K562 (cell line): ENCODE results near the gene MAPRE2. TPM values are rescaled to one million over a fixed set of nuclear protein-coding genes. Genes with fewer than 3 reads are reported as not detected.

Experiments
- ASH1L ChIP-seq: fragments of 450-650 bp; IDR thresholded peaks from 2 replicates; pipeline ENCODE4 v1.6.1; 2018; ENCODE audit warnings: borderline replicate concordance, mild to moderate bottlenecking, low read depth; ENCODE audit not compliant: partially characterized antibody
- BRCA1 ChIP-seq, 2 experiments: fragments of 450-650 bp in 1 of 2; sonication (generic) in 1 of 2; formaldehyde crosslinking in 1 of 2; IDR thresholded peaks; 2 replicates each; pipeline versions ENCODE4 v1.5.0 to v1.6.1; 2017 to 2020; ENCODE audit warnings: mild to moderate bottlenecking in 1 of 2, missing genetic modification reagents in 1 of 2
- CREB1 ChIP-seq, 2 experiments: sonication (generic) in 1 of 2; formaldehyde crosslinking in 1 of 2; IDR thresholded peaks; 2 replicates each; pipeline versions ENCODE4 v1.6.1 to v1.8.0; 2012 to 2022; ENCODE audit warnings: inconsistent platforms in 1 of 2, mild to moderate bottlenecking in 1 of 2, missing genetic modification reagents in 1 of 2, moderate library complexity in 1 of 2
- CSDE1 ChIP-seq, 2 experiments: fragments of 450-650 bp; IDR thresholded peaks; 2 replicates each; pipeline ENCODE4 v1.6.1; 2016; ENCODE audit warnings: mild to moderate bottlenecking in 1 of 2
- CTBP1 ChIP-seq: fragments of 450-650 bp; IDR thresholded peaks from 2 replicates; pipeline ENCODE4 v1.6.1; 2016; ENCODE audit warnings: borderline replicate concordance
- GABPB1 ChIP-seq: sonication (generic); formaldehyde crosslinking; IDR thresholded peaks from 2 replicates; pipeline ENCODE4 v1.8.0; 2022; ENCODE audit warnings: mild to moderate bottlenecking, missing genetic modification reagents
- GABPB2 ChIP-seq: fragments of 250-450 bp; sonication (Bioruptor Pico); conservative IDR thresholded peaks from 2 replicates; pipeline ENCODE4 v1.5.1; 2021; ENCODE audit warnings: mild to moderate bottlenecking
- HCFC1 ChIP-seq: IDR thresholded peaks from 2 replicates; pipeline ENCODE4 v1.6.1; 2012; ENCODE audit warnings: low read depth, low read length, improper control_type of control experiment
- NR2C1 ChIP-seq, 2 experiments: fragments of 450-650 bp; IDR thresholded peaks; 2 replicates each; pipeline ENCODE4 v1.6.1; 2017; ENCODE audit warnings: mild to moderate bottlenecking in 2 of 2, antibody characterized with exemption in 1 of 2, inconsistent platforms in 1 of 2, missing compliant biosample characterization in 1 of 2, missing genetic modification characterization in 1 of 2
- NR4A1 ChIP-seq, 2 experiments: fragments of 250-450 bp in 1 of 2; fragments of 450-650 bp in 1 of 2; sonication (Bioruptor Pico) in 1 of 2; IDR thresholded peaks; 2 replicates each; pipeline versions ENCODE4 v1.4.0 to v1.6.1; 2016 to 2020; ENCODE audit warnings: mild to moderate bottlenecking in 2 of 2, missing compliant biosample characterization in 1 of 2, missing genetic modification characterization in 1 of 2, moderate library complexity in 1 of 2
- TCF3 ChIP-seq: sonication (generic); formaldehyde crosslinking; IDR thresholded peaks from 2 replicates; pipeline ENCODE4 v1.4.0; 2020; ENCODE audit warnings: mild to moderate bottlenecking, missing genetic modification reagents
- ZKSCAN8 ChIP-seq: fragments of 200-800 bp; sonication (Bioruptor generic); IDR thresholded peaks from 2 replicates; pipeline ENCODE4 v1.6.1; 2016; ENCODE audit warnings: missing genetic modification characterization, missing compliant biosample characterization
- ZNF174 ChIP-seq: fragments of 250-450 bp; sonication (Bioruptor Pico); IDR thresholded peaks from 2 replicates; pipeline ENCODE4 v1.4.0; 2020; ENCODE audit warnings: mild to moderate bottlenecking
- ZNF436 ChIP-seq: fragments of 250-450, 450-650 bp; sonication (Bioruptor Pico); formaldehyde crosslinking; IDR thresholded peaks from 2 replicates; pipeline ENCODE4 v1.7.0; 2020; ENCODE audit warnings: mild to moderate bottlenecking
- polyA plus RNA-seq, 8 experiments: library from polyadenylated mRNA; depleted of rRNA in 4 of 8; stranded (reverse) in 5 of 8; unstranded in 3 of 8; fragments of >200 nt; fragmentation: Nextera tagmentation in 2 of 8; fragmentation: Illumina TruSeq in 1 of 8; extraction: Ambion mirVana in 2 of 8; extraction: Trizol in 1 of 8; gene quantifications; 2 replicates each; pipeline versions ENCODE4 v1.2.1 to v1.2.3, GENCODE V29; 2011 to 2014; ENCODE audit warnings: inconsistent platforms in 1 of 8, missing spikeins in 1 of 8
- total RNA-seq, 7 experiments: library from RNA; depleted of rRNA in 6 of 7; stranded (reverse); fragments of >200 nt in 6 of 7; fragmentation: Illumina TruSeq in 2 of 7; extraction: Trizol in 2 of 7; gene quantifications; 2 replicates each; pipeline versions ENCODE4 v1.2.1 to v1.2.3, GENCODE V29; 2011 to 2021; ENCODE audit warnings: low replicate concordance in 1 of 7
- TF ChIP-seq, protein P1 (sequence below): fragments of 250-450 bp; sonication (Bioruptor Pico); IDR thresholded peaks from 2 replicates; pipeline ENCODE4 v1.8.0; 2021; ENCODE audit warnings: mild to moderate bottlenecking, moderate library complexity
- TF ChIP-seq, protein P2 (sequence below): fragments of 200-800 bp; sonication (Bioruptor generic); IDR thresholded peaks from 2 replicates; pipeline ENCODE4 v1.6.1; 2016; ENCODE audit warnings: missing genetic modification characterization, missing compliant biosample characterization
- TF ChIP-seq, protein P3 (sequence below): fragments of 250-450 bp; sonication (Bioruptor Pico); IDR thresholded peaks from 2 replicates; pipeline ENCODE4 v1.4.0; 2020; ENCODE audit warnings: mild to moderate bottlenecking

The MAPRE2 gene
- total and polyA plus RNA-seq, 9 of the 15 experiments (the other 6 are each of a cell fraction or from before 2014, with no cell fraction given): 32.3 to 70.7 (median 40.7) TPM

DNA sequence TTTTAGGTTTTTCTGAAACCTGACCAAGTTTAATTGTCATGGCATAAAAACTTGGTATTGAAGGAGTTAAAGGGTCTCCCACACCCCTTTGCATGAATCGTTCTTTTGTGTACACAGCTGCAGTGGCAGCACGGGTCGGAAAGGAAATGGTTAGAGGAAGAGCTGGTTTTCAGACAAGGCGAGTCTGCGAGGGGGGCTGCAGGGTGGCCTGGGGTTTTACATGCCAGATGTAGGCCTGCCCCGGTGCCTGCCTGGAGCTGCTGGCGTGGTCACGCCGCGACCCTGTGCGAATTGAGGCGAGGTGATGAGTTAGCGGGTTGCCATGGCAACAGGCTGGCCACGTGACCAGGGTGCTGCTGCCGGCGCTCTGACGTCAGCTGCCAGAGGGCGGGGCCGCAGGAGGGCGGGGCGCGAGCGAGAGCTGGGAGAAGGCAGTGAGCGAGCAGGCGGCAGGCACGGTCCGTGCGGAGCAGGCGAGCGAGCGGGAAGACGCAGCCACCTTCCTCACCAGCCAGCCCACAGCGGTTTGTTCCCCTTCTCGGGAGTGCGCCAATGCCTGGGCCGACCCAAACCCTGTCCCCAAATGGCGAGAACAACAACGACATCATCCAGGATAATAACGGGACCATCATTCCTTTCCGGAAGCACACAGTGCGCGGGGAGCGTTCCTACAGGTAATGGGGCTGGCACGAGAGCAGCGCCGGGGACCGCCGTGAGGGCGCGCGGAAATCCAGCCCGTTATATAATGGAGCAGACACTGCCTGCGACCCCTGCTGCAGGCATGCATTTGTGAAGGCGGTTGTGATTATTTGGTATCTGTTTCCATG lies at the start of gene MAPRE2 (continued):
- TF ChIP-seq ASH1L (no peak), HCFC1 (peak; percentile 62), ZKSCAN8 (CRISPR knock-in tag) (no peak), ZNF436 (no peak), CREB1 (IDR thresholded peaks at IDR 0.05) (peak; percentile 92), CREB1 (CRISPR knock-in tag; IDR thresholded peaks at IDR 0.05) (peak; percentile 97), BRCA1 (IDR thresholded peaks at IDR 0.05) (no peak), BRCA1 (CRISPR knock-in tag; IDR thresholded peaks at IDR 0.05) (no peak), ZNF174 (CRISPR knock-in tag) (no peak), TCF3 (CRISPR knock-in tag) (peak; percentile 44), CTBP1 (peak; percentile 84), NR4A1 (CRISPR knock-in tag; IDR thresholded peaks at IDR 0.05) (peak; percentile 44; the same call in 1 of the 2 replicates), NR4A1 (tag; IDR thresholded peaks at IDR 0.05) (no peak), GABPB1 (CRISPR knock-in tag) (peak; percentile 66), GABPB2 (CRISPR knock-in tag) (no peak), CSDE1 (IDR thresholded peaks at IDR 0.05) (peak in 1 of 2 experiments; percentile 100; a peak in 2 of 4 replicates), NR2C1 (IDR thresholded peaks at IDR 0.05) (no peak), NR2C1 (tag; IDR thresholded peaks at IDR 0.05) (no peak)
- TF ChIP-seq, protein P1, sequence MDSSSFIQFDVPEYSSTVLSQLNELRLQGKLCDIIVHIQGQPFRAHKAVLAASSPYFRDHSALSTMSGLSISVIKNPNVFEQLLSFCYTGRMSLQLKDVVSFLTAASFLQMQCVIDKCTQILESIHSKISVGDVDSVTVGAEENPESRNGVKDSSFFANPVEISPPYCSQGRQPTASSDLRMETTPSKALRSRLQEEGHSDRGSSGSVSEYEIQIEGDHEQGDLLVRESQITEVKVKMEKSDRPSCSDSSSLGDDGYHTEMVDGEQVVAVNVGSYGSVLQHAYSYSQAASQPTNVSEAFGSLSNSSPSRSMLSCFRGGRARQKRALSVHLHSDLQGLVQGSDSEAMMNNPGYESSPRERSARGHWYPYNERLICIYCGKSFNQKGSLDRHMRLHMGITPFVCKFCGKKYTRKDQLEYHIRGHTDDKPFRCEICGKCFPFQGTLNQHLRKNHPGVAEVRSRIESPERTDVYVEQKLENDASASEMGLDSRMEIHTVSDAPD (CRISPR knock-in tag): no peak
- TF ChIP-seq, protein P2, sequence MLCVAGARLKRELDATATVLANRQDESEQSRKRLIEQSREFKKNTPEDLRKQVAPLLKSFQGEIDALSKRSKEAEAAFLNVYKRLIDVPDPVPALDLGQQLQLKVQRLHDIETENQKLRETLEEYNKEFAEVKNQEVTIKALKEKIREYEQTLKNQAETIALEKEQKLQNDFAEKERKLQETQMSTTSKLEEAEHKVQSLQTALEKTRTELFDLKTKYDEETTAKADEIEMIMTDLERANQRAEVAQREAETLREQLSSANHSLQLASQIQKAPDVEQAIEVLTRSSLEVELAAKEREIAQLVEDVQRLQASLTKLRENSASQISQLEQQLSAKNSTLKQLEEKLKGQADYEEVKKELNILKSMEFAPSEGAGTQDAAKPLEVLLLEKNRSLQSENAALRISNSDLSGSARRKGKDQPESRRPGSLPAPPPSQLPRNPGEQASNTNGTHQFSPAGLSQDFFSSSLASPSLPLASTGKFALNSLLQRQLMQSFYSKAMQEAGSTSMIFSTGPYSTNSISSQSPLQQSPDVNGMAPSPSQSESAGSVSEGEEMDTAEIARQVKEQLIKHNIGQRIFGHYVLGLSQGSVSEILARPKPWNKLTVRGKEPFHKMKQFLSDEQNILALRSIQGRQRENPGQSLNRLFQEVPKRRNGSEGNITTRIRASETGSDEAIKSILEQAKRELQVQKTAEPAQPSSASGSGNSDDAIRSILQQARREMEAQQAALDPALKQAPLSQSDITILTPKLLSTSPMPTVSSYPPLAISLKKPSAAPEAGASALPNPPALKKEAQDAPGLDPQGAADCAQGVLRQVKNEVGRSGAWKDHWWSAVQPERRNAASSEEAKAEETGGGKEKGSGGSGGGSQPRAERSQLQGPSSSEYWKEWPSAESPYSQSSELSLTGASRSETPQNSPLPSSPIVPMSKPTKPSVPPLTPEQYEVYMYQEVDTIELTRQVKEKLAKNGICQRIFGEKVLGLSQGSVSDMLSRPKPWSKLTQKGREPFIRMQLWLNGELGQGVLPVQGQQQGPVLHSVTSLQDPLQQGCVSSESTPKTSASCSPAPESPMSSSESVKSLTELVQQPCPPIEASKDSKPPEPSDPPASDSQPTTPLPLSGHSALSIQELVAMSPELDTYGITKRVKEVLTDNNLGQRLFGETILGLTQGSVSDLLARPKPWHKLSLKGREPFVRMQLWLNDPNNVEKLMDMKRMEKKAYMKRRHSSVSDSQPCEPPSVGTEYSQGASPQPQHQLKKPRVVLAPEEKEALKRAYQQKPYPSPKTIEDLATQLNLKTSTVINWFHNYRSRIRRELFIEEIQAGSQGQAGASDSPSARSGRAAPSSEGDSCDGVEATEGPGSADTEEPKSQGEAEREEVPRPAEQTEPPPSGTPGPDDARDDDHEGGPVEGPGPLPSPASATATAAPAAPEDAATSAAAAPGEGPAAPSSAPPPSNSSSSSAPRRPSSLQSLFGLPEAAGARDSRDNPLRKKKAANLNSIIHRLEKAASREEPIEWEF (CRISPR knock-in tag): no peak
- TF ChIP-seq, protein P3, sequence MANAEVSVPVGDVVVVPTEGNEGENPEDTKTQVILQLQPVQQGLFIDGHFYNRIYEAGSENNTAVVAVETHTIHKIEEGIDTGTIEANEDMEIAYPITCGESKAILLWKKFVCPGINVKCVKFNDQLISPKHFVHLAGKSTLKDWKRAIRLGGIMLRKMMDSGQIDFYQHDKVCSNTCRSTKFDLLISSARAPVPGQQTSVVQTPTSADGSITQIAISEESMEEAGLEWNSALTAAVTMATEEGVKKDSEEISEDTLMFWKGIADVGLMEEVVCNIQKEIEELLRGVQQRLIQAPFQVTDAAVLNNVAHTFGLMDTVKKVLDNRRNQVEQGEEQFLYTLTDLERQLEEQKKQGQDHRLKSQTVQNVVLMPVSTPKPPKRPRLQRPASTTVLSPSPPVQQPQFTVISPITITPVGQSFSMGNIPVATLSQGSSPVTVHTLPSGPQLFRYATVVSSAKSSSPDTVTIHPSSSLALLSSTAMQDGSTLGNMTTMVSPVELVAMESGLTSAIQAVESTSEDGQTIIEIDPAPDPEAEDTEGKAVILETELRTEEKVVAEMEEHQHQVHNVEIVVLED: 0 out of 2 replicates have a peak, but pooled peaks have one; percentile 28
